Measurements from ENCODE around the gene PKIB. TPM values are rescaled to one million over a fixed set of nuclear protein-coding genes. Genes with fewer than 3 reads are reported as not detected.

Gene PKIB
- total RNA-seq, 1 donor from 2014 or later = 74.6 TPM

DNA sequence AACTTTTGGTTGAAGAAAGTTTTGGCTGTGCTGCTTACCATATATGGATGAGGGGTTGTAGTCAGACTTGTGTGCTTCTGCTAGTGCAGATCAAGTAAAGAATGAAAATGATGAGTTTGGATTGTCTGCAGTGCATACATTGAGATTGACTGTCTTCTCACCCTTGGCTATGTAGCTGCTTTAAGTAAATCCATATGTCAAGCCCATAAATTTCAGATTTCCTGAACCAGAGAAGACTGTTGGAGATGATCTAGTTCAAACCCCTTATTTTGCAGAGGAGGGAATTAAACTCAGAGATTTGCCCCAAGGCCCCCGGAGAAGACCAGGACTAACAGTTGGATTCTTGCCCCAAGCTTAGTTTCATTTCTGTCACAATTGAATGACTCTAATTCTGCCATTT is 67.2 kb downstream of the PKIB start:
- H3K4me3 Mint-ChIP-seq (ENCODE audit: unreplicated experiment) = no peak overlapping the region
- H2AFZ ChIP-seq (ENCODE audit: low read depth, low read length) = no peak overlapping the region
- no peak overlapping the region for H3K27ac ChIP-seq (ENCODE audit: low read depth, low read length)
- H3K27me3 ChIP-seq (ENCODE audit: insufficient read depth, low read length) = no peaks in the 10 kb centered on the region
- TF ChIP-seq, protein P1, sequence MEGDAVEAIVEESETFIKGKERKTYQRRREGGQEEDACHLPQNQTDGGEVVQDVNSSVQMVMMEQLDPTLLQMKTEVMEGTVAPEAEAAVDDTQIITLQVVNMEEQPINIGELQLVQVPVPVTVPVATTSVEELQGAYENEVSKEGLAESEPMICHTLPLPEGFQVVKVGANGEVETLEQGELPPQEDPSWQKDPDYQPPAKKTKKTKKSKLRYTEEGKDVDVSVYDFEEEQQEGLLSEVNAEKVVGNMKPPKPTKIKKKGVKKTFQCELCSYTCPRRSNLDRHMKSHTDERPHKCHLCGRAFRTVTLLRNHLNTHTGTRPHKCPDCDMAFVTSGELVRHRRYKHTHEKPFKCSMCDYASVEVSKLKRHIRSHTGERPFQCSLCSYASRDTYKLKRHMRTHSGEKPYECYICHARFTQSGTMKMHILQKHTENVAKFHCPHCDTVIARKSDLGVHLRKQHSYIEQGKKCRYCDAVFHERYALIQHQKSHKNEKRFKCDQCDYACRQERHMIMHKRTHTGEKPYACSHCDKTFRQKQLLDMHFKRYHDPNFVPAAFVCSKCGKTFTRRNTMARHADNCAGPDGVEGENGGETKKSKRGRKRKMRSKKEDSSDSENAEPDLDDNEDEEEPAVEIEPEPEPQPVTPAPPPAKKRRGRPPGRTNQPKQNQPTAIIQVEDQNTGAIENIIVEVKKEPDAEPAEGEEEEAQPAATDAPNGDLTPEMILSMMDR (IDR thresholded peaks at IDR 0.05; ENCODE audit: insufficient read depth, low read depth, low read length) = no peak
- TF ChIP-seq EZH2 (IDR thresholded peaks at IDR 0.05; ENCODE audit: insufficient read depth, low read length) = no peak
- H3K9me3 Mint-ChIP-seq (ENCODE audit: unreplicated experiment) = no peaks in the 10 kb centered on the region
- DNase-seq (ENCODE audit: low read depth) = no peak
- no peak overlapping the region for H3K4me2 ChIP-seq (ENCODE audit: low read length)
- no peak overlapping the region for H3K27ac Mint-ChIP-seq (ENCODE audit: unreplicated experiment)
- H3K4me3 ChIP-seq (ENCODE audit: insufficient read depth, low read depth, low read length) = no peak overlapping the region
- no peaks in the 10 kb centered on the region for H4K20me1 ChIP-seq (ENCODE audit: insufficient read depth, low read length)
- H3K9me3 ChIP-seq (ENCODE audit: insufficient read depth, low read depth, low read length) = no peaks in the 10 kb centered on the region
- H3K4me1 ChIP-seq (ENCODE audit: insufficient read depth, low read length) = peaks cover 5% of the 10 kb centered on the region
- H3K79me2 ChIP-seq (ENCODE audit: insufficient read depth, low read length) = no peaks in the 10 kb centered on the region
- peaks cover 11% of the 10 kb centered on the region for H3K36me3 Mint-ChIP-seq (ENCODE audit: low read depth, unreplicated experiment)
- H3K9ac ChIP-seq (ENCODE audit: low read length) = no peak overlapping the region
- peaks cover 27% of the 10 kb centered on the region for H3K4me1 Mint-ChIP-seq (ENCODE audit: low read depth, unreplicated experiment)
- no peaks in the 10 kb centered on the region for H3K27me3 Mint-ChIP-seq (ENCODE audit: low read depth, unreplicated experiment)
- no peak for FAIRE-seq
- H3K36me3 ChIP-seq (ENCODE audit: insufficient read depth, low read length) = no peaks in the 10 kb centered on the region

DNA sequence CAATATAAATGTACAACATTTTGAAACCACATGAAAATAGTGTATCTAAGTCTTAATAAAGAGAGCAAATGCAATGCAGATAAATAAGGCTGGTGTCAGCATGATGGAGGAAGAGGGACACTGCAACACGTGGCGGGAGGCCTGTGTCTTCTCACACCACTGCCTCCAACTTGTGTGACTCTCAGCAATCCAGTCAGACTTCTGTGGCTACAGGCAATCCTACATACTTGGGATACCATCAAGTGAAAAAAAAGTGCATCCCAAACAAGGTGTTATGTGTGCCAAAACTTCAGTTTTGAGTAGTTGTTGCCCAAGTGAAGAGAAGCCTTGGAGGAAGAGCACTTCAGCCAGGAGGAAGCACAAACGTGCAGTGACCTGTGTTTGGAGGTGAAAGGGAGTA is 68.6 kb downstream of the PKIB start:
- FAIRE-seq = no peak
- DNase-seq (ENCODE audit: low read depth) = peak; percentile 32
- no peak overlapping the region for H3K9ac ChIP-seq (ENCODE audit: low read length)
- H3K27me3 ChIP-seq (ENCODE audit: insufficient read depth, low read length) = no peaks in the 10 kb centered on the region
- Mint-ChIP-seq H3K27ac (ENCODE audit: unreplicated experiment) (no peak overlapping the region), H3K4me1 (ENCODE audit: low read depth, unreplicated experiment) (peaks cover 21% of the 10 kb centered on the region), H3K27me3 (ENCODE audit: low read depth, unreplicated experiment) (no peaks in the 10 kb centered on the region), H3K9me3 (ENCODE audit: unreplicated experiment) (no peaks in the 10 kb centered on the region), H3K36me3 (ENCODE audit: low read depth, unreplicated experiment) (peaks cover 14% of the 10 kb centered on the region), H3K4me3 (ENCODE audit: unreplicated experiment) (no peak overlapping the region)
- no peaks in the 10 kb centered on the region for H3K9me3 ChIP-seq (ENCODE audit: insufficient read depth, low read depth, low read length)
- no peak overlapping the region for H3K27ac ChIP-seq (ENCODE audit: low read depth, low read length)
- no peaks in the 10 kb centered on the region for H3K79me2 ChIP-seq (ENCODE audit: insufficient read depth, low read length)
- H3K36me3 ChIP-seq (ENCODE audit: insufficient read depth, low read length) = no peaks in the 10 kb centered on the region
- H4K20me1 ChIP-seq (ENCODE audit: insufficient read depth, low read length) = no peaks in the 10 kb centered on the region
- no peaks in the 10 kb centered on the region for H3K4me1 ChIP-seq (ENCODE audit: insufficient read depth, low read length)
- TF ChIP-seq, protein P1 (IDR thresholded peaks at IDR 0.05; ENCODE audit: insufficient read depth, low read depth, low read length) = no peak
- TF ChIP-seq EZH2 (IDR thresholded peaks at IDR 0.05; ENCODE audit: insufficient read depth, low read length) = no peak
- H3K4me3 ChIP-seq (ENCODE audit: insufficient read depth, low read depth, low read length) = no peak overlapping the region
- H3K4me2 ChIP-seq (ENCODE audit: low read length) = no peak overlapping the region
- no peak overlapping the region for H2AFZ ChIP-seq (ENCODE audit: low read depth, low read length)

DNA sequence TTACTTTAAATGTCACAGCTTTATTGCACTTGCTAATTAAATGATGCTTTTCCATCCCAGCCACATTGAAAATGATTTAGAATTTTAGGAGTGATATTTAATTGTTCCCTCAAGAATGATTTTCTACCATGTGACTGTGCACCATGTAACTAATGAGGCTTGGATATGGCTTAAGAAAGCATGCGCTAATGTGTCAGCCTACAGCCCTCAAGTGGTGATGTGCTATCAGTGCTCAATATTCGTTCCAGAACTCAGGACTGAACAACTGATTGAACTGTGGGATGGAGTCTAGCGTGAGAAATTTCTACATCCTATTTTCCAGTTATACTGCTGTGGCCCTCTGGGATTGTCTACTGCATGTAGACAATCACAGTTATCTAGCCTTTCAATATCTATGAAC is 71.5 kb downstream of the PKIB start:
- no peak overlapping the region for H3K4me3 Mint-ChIP-seq (ENCODE audit: unreplicated experiment)
- no peak for TF ChIP-seq EZH2 (IDR thresholded peaks at IDR 0.05; ENCODE audit: insufficient read depth, low read length)
- TF ChIP-seq, protein P1 (IDR thresholded peaks at IDR 0.05; ENCODE audit: insufficient read depth, low read depth, low read length) = no peak
- no peak overlapping the region for H3K27ac Mint-ChIP-seq (ENCODE audit: unreplicated experiment)

More for the DNA sequence above, 71.5 kb downstream of the PKIB start:
- no peaks in the 10 kb centered on the region for H3K9me3 Mint-ChIP-seq (ENCODE audit: unreplicated experiment)
- Histone ChIP-seq H3K27me3 (ENCODE audit: insufficient read depth, low read length) (no peaks in the 10 kb centered on the region), H3K9me3 (ENCODE audit: insufficient read depth, low read depth, low read length) (no peaks in the 10 kb centered on the region), H3K9ac (ENCODE audit: low read length) (no peak overlapping the region), H3K27ac (ENCODE audit: low read depth, low read length) (no peak overlapping the region), H3K4me1 (ENCODE audit: insufficient read depth, low read length) (no peaks in the 10 kb centered on the region), H3K4me3 (ENCODE audit: insufficient read depth, low read depth, low read length) (no peak overlapping the region), H3K36me3 (ENCODE audit: insufficient read depth, low read length) (no peaks in the 10 kb centered on the region), H4K20me1 (ENCODE audit: insufficient read depth, low read length) (no peaks in the 10 kb centered on the region), H2AFZ (ENCODE audit: low read depth, low read length) (no peak overlapping the region), H3K79me2 (ENCODE audit: insufficient read depth, low read length) (no peaks in the 10 kb centered on the region), H3K4me2 (ENCODE audit: low read length) (no peak overlapping the region)
- DNase-seq (ENCODE audit: low read depth) (no peak), FAIRE-seq (no peak)
- H3K27me3 Mint-ChIP-seq (ENCODE audit: low read depth, unreplicated experiment) = no peaks in the 10 kb centered on the region
- H3K36me3 Mint-ChIP-seq (ENCODE audit: low read depth, unreplicated experiment) = peaks cover 12% of the 10 kb centered on the region
- H3K4me1 Mint-ChIP-seq (ENCODE audit: low read depth, unreplicated experiment) = peaks cover 18% of the 10 kb centered on the region

Measured in astrocyte (in vitro differentiated cells and primary cell).